ENCODE measurements around the gene TEPSIN.
A peak's percentile ranks its signal among the peaks of the same experiment; 100 is the strongest.

TEPSIN gene

GRCh38 chr17:81189670-81190530 is 49.0 kb downstream of the TEPSIN start:
- no peak overlapping the region for H3K9ac ChIP-seq
- H4K20me1 ChIP-seq, result no peaks in the 10 kb centered on the region; the same call in 1 of the 2 replicates
- H3K4me3 ChIP-seq, result no peak overlapping the region
- no peaks in the 10 kb centered on the region for H3K27me3 ChIP-seq
- H3K36me3 ChIP-seq, result peaks cover 73% of the 10 kb centered on the region
- no peak overlapping the region for H3K27ac ChIP-seq
- H3K4me2 ChIP-seq, result no peak overlapping the region
- H3K9me3 ChIP-seq, result no peaks in the 10 kb centered on the region
- no peak for TF ChIP-seq Cebpa-rat (IDR thresholded peaks at IDR 0.05)
- peaks cover 8% of the 10 kb centered on the region; the same call in 1 of the 2 replicates for H3K4me1 ChIP-seq

DNA sequence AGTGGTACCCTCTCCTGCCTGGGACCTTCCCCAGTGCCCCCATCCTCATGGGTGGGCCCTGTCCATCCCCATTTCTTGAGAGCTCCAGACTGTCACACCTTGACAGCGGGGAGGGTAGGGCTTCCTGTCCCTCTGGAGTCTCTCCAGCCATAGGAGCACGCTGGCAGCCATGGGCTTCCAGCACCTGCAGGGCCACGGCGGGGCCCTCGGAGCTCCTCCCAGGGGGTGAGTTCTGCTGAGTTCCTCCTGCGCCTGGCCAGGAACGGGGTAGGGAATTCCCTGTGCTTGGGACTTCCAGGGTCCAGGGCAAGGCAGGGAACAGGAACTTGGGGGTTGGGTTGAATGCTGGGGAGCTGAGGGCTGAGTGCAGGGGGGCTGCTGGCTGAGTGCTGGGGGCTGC is 49.8 kb downstream of the TEPSIN start:
- Histone ChIP-seq H3K27ac (no peak overlapping the region), H3K27me3 (peaks cover 5% of the 10 kb centered on the region; the same call in 1 of the 2 replicates), H3K4me3 (no peak overlapping the region), H3K4me2 (no peak overlapping the region), H4K20me1 (no peaks in the 10 kb centered on the region; the same call in 1 of the 2 replicates), H3K36me3 (peaks cover 64% of the 10 kb centered on the region), H3K4me1 (peaks cover 8% of the 10 kb centered on the region; the same call in 1 of the 2 replicates), H3K9ac (no peak overlapping the region), H3K9me3 (no peaks in the 10 kb centered on the region)
- TF ChIP-seq Cebpa-rat (IDR thresholded peaks at IDR 0.05), result no peak

GRCh38 chr17:81188491-81188840 is 50.4 kb downstream of the TEPSIN start:
- Histone ChIP-seq H4K20me1 (no peaks in the 10 kb centered on the region; the same call in 1 of the 2 replicates), H3K9ac (no peak overlapping the region)

GRCh38 chr17:81187586-81188490 is 51.0 kb downstream of the TEPSIN start:
- Histone ChIP-seq H3K9me3 (no peaks in the 10 kb centered on the region), H3K27ac (peak overlapping the region; percentile 35; the same call in 1 of the 2 replicates), H4K20me1 (no peaks in the 10 kb centered on the region; the same call in 1 of the 2 replicates), H3K27me3 (peaks cover 9% of the 10 kb centered on the region; the same call in 1 of the 2 replicates), H3K4me3 (no peak overlapping the region), H3K36me3 (peaks cover 53% of the 10 kb centered on the region), H3K9ac (0 out of 2 replicates have a peak overlapping the region, but pooled peaks have one; percentile 24), H3K4me1 (peaks cover 8% of the 10 kb centered on the region; the same call in 1 of the 2 replicates), H3K4me2 (no peak overlapping the region)
- no peak for TF ChIP-seq Cebpa-rat (IDR thresholded peaks at IDR 0.05)

More at GRCh38 chr17:81188491-81188840, 50.4 kb downstream of the TEPSIN start:
- no peak overlapping the region for H3K4me3 ChIP-seq
- H3K4me1 ChIP-seq, result peaks cover 8% of the 10 kb centered on the region; the same call in 1 of the 2 replicates
- H3K9me3 ChIP-seq, result no peaks in the 10 kb centered on the region
- H3K27ac ChIP-seq, result no peak overlapping the region
- H3K36me3 ChIP-seq, result peaks cover 59% of the 10 kb centered on the region
- no peak for TF ChIP-seq Cebpa-rat (IDR thresholded peaks at IDR 0.05)
- peaks cover 9% of the 10 kb centered on the region; the same call in 1 of the 2 replicates for H3K27me3 ChIP-seq
- H3K4me2 ChIP-seq, result no peak overlapping the region

DNA sequence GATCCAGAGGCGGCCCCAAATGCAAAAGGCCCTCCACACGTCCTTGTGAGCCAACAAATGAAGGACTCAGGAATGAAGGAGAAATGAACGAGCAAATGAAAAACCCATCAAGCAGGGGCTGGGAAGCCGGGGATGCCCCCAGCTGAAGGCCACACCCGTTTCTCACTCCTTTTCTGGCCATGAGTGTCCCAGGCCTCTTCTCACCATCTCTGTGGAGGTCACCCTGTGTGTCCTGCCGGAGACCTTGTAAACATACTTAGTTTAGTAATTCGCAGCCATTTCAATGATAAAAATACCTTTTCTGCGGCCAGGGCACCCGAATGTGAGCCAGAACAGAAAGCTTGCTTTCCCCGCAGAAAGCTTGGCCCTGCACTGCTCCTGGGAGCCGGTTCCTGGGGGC is 51.7 kb downstream of the TEPSIN start:
- 0 out of 2 replicates have a peak overlapping the region, but pooled peaks have one; percentile 24 for H3K9ac ChIP-seq
- H4K20me1 ChIP-seq, result no peaks in the 10 kb centered on the region; the same call in 1 of the 2 replicates
- no peak overlapping the region for H3K4me3 ChIP-seq
- peak overlapping the region; percentile 35; the same call in 1 of the 2 replicates for H3K27ac ChIP-seq
- H3K36me3 ChIP-seq, result peaks cover 48% of the 10 kb centered on the region
- peaks cover 8% of the 10 kb centered on the region; the same call in 1 of the 2 replicates for H3K4me1 ChIP-seq
- TF ChIP-seq Cebpa-rat (IDR thresholded peaks at IDR 0.05), result no peak
- peaks cover 9% of the 10 kb centered on the region; the same call in 1 of the 2 replicates for H3K27me3 ChIP-seq
- H3K4me2 ChIP-seq, result no peak overlapping the region
- no peaks in the 10 kb centered on the region for H3K9me3 ChIP-seq

- peaks cover 39% of the 10 kb centered on the region for H3K36me3 ChIP-seq
- no peak overlapping the region for H3K4me3 ChIP-seq
- H4K20me1 ChIP-seq, result no peaks in the 10 kb centered on the region; the same call in 1 of the 2 replicates
- TF ChIP-seq Cebpa-rat (IDR thresholded peaks at IDR 0.05), result no peak
- H3K9ac ChIP-seq, result no peak overlapping the region
- no peak overlapping the region for H3K27ac ChIP-seq
- H3K9me3 ChIP-seq, result no peaks in the 10 kb centered on the region
- no peak overlapping the region for H3K4me2 ChIP-seq
- H3K27me3 ChIP-seq, result peaks cover 9% of the 10 kb centered on the region; the same call in 1 of the 2 replicates
- H3K4me1 ChIP-seq, result peaks cover 12% of the 10 kb centered on the region; the same call in 1 of the 2 replicates
Observed at GRCh38 chr17:81186203-81186602, 52.7 kb downstream of the TEPSIN start.

- Histone ChIP-seq H3K9ac (no peak overlapping the region), H4K20me1 (no peaks in the 10 kb centered on the region; the same call in 1 of the 2 replicates), H3K4me3 (no peak overlapping the region), H3K9me3 (no peaks in the 10 kb centered on the region), H3K36me3 (peaks cover 22% of the 10 kb centered on the region), H3K4me2 (no peak overlapping the region), H3K4me1 (peaks cover 28% of the 10 kb centered on the region), H3K27me3 (peaks cover 9% of the 10 kb centered on the region; the same call in 1 of the 2 replicates), H3K27ac (no peak overlapping the region)
- TF ChIP-seq Cebpa-rat (IDR thresholded peaks at IDR 0.05), result no peak
Observed at GRCh38 chr17:81184555-81184954, 54.3 kb downstream of the TEPSIN start.

GRCh38 chr17:81183807-81184206 is 55.0 kb downstream of the TEPSIN start:
- Histone ChIP-seq H3K9me3 (no peaks in the 10 kb centered on the region), H3K4me3 (no peak overlapping the region), H3K4me1 (peaks cover 36% of the 10 kb centered on the region), H4K20me1 (peaks cover 3% of the 10 kb centered on the region; the same call in 1 of the 2 replicates), H3K27me3 (peaks cover 9% of the 10 kb centered on the region; the same call in 1 of the 2 replicates), H3K9ac (no peak overlapping the region), H3K4me2 (no peak overlapping the region), H3K27ac (no peak overlapping the region), H3K36me3 (peaks cover 15% of the 10 kb centered on the region)
- no peak for TF ChIP-seq Cebpa-rat (IDR thresholded peaks at IDR 0.05)

DNA sequence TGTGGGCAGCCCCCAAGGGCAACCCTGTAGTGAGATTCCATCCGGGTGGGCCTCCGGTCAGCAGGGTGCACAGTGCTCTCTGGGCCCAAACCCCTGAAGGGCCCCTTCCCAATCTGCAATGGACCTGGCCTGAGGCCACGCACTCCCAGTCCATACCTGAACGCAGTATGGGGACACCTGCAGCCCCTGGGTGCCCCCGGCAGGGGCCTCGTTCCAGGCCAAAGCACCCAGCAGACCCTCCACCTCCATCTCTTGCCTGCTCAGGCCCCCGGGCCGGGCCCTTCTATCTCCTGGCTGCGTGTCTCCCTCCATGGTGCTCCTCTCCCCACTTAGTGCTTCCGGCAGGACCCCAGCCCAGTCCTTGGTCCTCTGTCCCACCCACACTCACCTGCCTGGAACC is 55.5 kb downstream of the TEPSIN start:
- Histone ChIP-seq H3K9me3 (no peaks in the 10 kb centered on the region), H3K9ac (no peak overlapping the region), H3K4me3 (no peak overlapping the region), H3K4me1 (peaks cover 41% of the 10 kb centered on the region), H3K4me2 (no peak overlapping the region), H3K27ac (no peak overlapping the region), H3K27me3 (peaks cover 9% of the 10 kb centered on the region; the same call in 1 of the 2 replicates), H4K20me1 (peaks cover 8% of the 10 kb centered on the region; the same call in 1 of the 2 replicates), H3K36me3 (peaks cover 10% of the 10 kb centered on the region)
- TF ChIP-seq Cebpa-rat (IDR thresholded peaks at IDR 0.05), result no peak
